ENCODE measurements around the gene CNTRL. TPM values are rescaled to one million over a fixed set of nuclear protein-coding genes. Genes with fewer than 3 reads are reported as not detected.

The CNTRL gene
- total and polyA plus RNA-seq, 2 of the 8 experiments (the other 6 are each of a cell fraction or from before 2014, with no cell fraction given) = 5.1 to 13.9 TPM

DNA sequence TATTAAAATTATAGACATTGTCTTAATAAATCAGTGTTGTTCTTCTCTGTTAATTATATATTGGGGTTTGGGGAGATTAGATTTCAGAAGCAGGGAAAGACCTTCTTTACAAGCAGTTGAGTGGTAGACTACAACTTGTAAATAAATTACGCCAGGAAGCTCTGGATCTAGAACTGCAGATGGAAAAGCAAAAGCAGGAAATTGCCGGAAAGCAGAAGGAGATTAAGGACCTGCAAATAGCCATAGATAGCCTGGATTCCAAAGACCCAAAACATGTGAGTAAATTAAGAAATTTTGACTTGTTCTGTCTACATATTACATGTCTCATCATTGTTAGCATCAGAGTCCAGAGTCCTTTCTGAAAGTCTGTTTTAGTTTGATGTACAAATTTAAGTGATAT lies 43.5 kb downstream of the CNTRL start:
- POLR2A ChIA-PET (ENCODE audit: partially characterized antibody) = no interaction called here
- no peak overlapping the region for H3K56ac ChIP-seq (replicated peaks; ENCODE audit: insufficient read length, low read depth, low read length)
- TF ChIP-seq CEBPB (IDR thresholded peaks at IDR 0.05; ENCODE audit: low read depth, low read length) (no peak), SAP30 (IDR thresholded peaks at IDR 0.05; ENCODE audit: insufficient read depth, insufficient replicate concordance, low read length) (no peak), TEAD4 (IDR thresholded peaks at IDR 0.05; ENCODE audit: low read depth, low read length) (no peak), GTF2F1 (IDR thresholded peaks at IDR 0.05; ENCODE audit: borderline replicate concordance, low read depth, low read length) (no peak), BACH1 (IDR thresholded peaks at IDR 0.05; ENCODE audit: low read length) (no peak), GABPA (IDR thresholded peaks at IDR 0.05; ENCODE audit: borderline replicate concordance, insufficient read depth, low read length) (no peak), MAFK (IDR thresholded peaks at IDR 0.05; ENCODE audit: low read depth, low read length) (no peak), CHD2 (IDR thresholded peaks at IDR 0.05; ENCODE audit: low read length) (no peak), RNF2 (IDR thresholded peaks at IDR 0.05; ENCODE audit: borderline replicate concordance, low read depth, low read length, missing control alignments, poor library complexity, severe bottlenecking) (no peak), KDM1A (IDR thresholded peaks at IDR 0.05; ENCODE audit: borderline replicate concordance, low read length) (no peak)
- TF ChIP-seq, protein P1, sequence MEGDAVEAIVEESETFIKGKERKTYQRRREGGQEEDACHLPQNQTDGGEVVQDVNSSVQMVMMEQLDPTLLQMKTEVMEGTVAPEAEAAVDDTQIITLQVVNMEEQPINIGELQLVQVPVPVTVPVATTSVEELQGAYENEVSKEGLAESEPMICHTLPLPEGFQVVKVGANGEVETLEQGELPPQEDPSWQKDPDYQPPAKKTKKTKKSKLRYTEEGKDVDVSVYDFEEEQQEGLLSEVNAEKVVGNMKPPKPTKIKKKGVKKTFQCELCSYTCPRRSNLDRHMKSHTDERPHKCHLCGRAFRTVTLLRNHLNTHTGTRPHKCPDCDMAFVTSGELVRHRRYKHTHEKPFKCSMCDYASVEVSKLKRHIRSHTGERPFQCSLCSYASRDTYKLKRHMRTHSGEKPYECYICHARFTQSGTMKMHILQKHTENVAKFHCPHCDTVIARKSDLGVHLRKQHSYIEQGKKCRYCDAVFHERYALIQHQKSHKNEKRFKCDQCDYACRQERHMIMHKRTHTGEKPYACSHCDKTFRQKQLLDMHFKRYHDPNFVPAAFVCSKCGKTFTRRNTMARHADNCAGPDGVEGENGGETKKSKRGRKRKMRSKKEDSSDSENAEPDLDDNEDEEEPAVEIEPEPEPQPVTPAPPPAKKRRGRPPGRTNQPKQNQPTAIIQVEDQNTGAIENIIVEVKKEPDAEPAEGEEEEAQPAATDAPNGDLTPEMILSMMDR (IDR thresholded peaks at IDR 0.05; ENCODE audit: control extremely low read depth in 1 of 3, insufficient read depth in 1 of 3, low read depth in 1 of 3, low read length in 3 of 3) = no peak

More for the DNA sequence above, 43.5 kb downstream of the CNTRL start:
- H2BK20ac ChIP-seq (ENCODE audit: low read length) = no peak overlapping the region
- H3K23me2 ChIP-seq (ENCODE audit: low read depth, low read length) = no peaks in the 10 kb centered on the region
- H2BK120ac ChIP-seq (replicated peaks; ENCODE audit: low read depth, low read length) = no peak overlapping the region
- no peak overlapping the region for H3K9ac ChIP-seq (replicated peaks in 1 of 4; ENCODE audit: extremely low read depth in 1 of 4, low read depth in 3 of 4, low read length in 3 of 4)
- FAIRE-seq (no peak), DNase-seq (ENCODE audit: low read depth in 1 of 2, low spot score in 2 of 2) (no peak)
- no peaks in the 10 kb centered on the region for H3K79me2 ChIP-seq (ENCODE audit: control insufficient read depth in 1 of 2, insufficient read depth in 2 of 2, low read length in 2 of 2)
- 72% methylated on average over 2 of the region's 2 CpGs; no CpG with 5 or more reads in 1 of the 2 experiments for WGBS, 2 experiments (ENCODE audit: extremely low coverage in 1 of 2, insufficient coverage in 1 of 2, insufficient read length in 1 of 2, insufficient replicate concordance in 2 of 2, low coverage in 1 of 2, low lambda C conversion rate in 2 of 2, missing lambda C conversion rate in 1 of 2)
- CTCF ChIA-PET (ENCODE audit: partially characterized antibody) = no interaction called here
- H3K27ac ChIP-seq (ENCODE audit: low read depth, low read length) = no peak overlapping the region
- no peak overlapping the region for H3K4me3 ChIP-seq (ENCODE audit: extremely low read depth in 1 of 4, insufficient read depth in 2 of 4, low read depth in 3 of 4, low read length in 4 of 4)
- no peak overlapping the region for H3K4me2 ChIP-seq (ENCODE audit: insufficient read depth in 1 of 2, low read depth in 2 of 2, low read length in 2 of 2)
- no peak overlapping the region for H2AK5ac ChIP-seq (ENCODE audit: low read depth, low read length)
- no peak overlapping the region for H2AFZ ChIP-seq (ENCODE audit: low read length)
- H4K8ac ChIP-seq (ENCODE audit: extremely low read depth, insufficient read depth, low read length) = no peak overlapping the region
- no peaks in the 10 kb centered on the region for H3K9me3 ChIP-seq (ENCODE audit: insufficient read depth in 2 of 2, low read depth in 1 of 2, low read length in 1 of 2)
- H3K36me3 ChIP-seq (ENCODE audit: control insufficient read depth in 2 of 4, insufficient read depth in 4 of 4, low read length in 3 of 4) = no peaks in the 10 kb centered on the region
- H2BK5ac ChIP-seq (ENCODE audit: low read depth, low read length) = no peak overlapping the region
- H2BK15ac ChIP-seq (ENCODE audit: low read length) = no peak overlapping the region
- no peak overlapping the region for H3K14ac ChIP-seq (ENCODE audit: insufficient read length)
- no peak overlapping the region for H3K4ac ChIP-seq (replicated peaks; ENCODE audit: insufficient read length, low read depth, low read length)
- no peak overlapping the region for H2BK12ac ChIP-seq (ENCODE audit: low read depth, low read length)
- no peak overlapping the region for H4K91ac ChIP-seq (replicated peaks; ENCODE audit: insufficient read length, low read length)
- no peaks in the 10 kb centered on the region for H3K27me3 ChIP-seq (replicated peaks in 1 of 4; ENCODE audit: control insufficient read depth in 3 of 4, extremely low read depth in 1 of 4, insufficient read depth in 3 of 4, low read length in 3 of 4)
- H3K4me1 ChIP-seq (replicated peaks in 1 of 4; ENCODE audit: control insufficient read depth in 3 of 4, insufficient read depth in 4 of 4, low read length in 3 of 4) = 0 out of 7 replicates have a peak, but pooled peaks cover 0 to 3% (median 0%) of the 10 kb centered on the region in 4 experiments
- H3K23ac ChIP-seq (ENCODE audit: insufficient read length) = no peak overlapping the region
- H3K18ac ChIP-seq (ENCODE audit: extremely low read depth, low read length) = no peak overlapping the region
- H4K5ac ChIP-seq (ENCODE audit: insufficient read length, low read depth, low read length) = no peak overlapping the region
- no peaks in the 10 kb centered on the region for H3K79me1 ChIP-seq (ENCODE audit: low read depth, low read length)
- no peaks in the 10 kb centered on the region for H4K20me1 ChIP-seq (replicated peaks in 1 of 2; ENCODE audit: control insufficient read depth in 1 of 2, insufficient read depth in 2 of 2, low read length in 2 of 2)
